LNCAP (cell line): ENCODE results near the gene GPR146.

Source experiments
- CTCF ChIP-seq: fragments of 450-650 bp; IDR thresholded peaks from 2 replicates; pipeline ENCODE4 v1.5.1; 2017; ENCODE audit warnings: mild to moderate bottlenecking

Gene GPR146

GRCh38 chr7:1027242-1028043, 16.9 kb upstream of the GPR146 start:
- no peak for TF ChIP-seq CTCF

DNA sequence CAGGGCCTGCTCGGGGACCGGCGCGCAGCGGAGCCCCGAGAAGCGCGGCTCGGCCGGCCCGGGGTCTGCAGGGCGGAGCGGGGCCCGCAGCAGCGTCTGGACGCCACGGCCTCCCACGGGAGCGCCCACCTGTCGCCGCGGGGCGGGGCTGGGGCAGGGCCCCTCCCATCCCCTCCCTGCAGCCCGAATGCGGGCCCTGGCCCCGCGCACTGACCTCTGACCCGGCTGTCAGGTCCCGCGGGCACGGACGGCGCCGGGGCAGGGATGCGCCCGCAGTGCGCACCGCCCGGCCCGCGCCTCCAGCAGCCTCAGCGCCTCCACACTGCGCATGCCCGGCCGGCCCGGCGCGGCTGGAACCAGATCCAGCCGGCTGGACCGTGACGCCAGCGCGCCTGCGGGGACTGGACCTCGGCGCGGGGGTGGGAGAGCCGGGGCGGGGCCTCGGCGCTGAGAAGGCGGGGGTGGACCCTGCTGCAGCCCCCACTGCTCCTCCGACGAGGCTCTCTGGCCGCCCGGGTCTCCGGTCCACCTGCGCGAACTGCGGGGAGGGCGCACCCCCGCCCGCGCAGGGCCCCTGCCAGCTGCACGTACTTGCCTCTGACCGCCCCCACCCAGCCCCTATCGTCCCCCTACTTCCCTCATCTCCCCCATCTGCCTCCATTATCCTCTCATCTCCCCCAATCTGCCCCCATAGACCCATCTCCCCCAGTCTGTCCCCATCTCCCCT, 16.1 kb upstream of the GPR146 start:
- no peak for TF ChIP-seq CTCF

GRCh38 chr7:1028775-1029636, 15.3 kb upstream of the GPR146 start:
- TF ChIP-seq CTCF = no peak

- no peak for TF ChIP-seq CTCF
Observed at GRCh38 chr7:1029637-1030443, 14.5 kb upstream of the GPR146 start.

- TF ChIP-seq CTCF = no peak
Observed at GRCh38 chr7:1030444-1031070, 13.8 kb upstream of the GPR146 start.

- TF ChIP-seq CTCF = no peak
Observed at GRCh38 chr7:1031716-1032455, 12.5 kb upstream of the GPR146 start.
